Mucosa of rectum (tissue), 2 donors: ENCODE results near the gene UBQLNL.

Experiments used
- H3K27ac ChIP-seq, 2 donors: one replicate each; pipeline ENCODE4 v1.7.0; 2013; ENCODE audit warnings: inconsistent platforms in 2 of 2, low read depth in 2 of 2, low read length in 2 of 2
- H3K27me3 ChIP-seq, 2 donors: one replicate each; pipeline ENCODE4 v1.7.0; 2013; ENCODE audit warnings: low read length in 2 of 2; ENCODE audit not compliant: control insufficient read depth in 2 of 2, insufficient read depth in 2 of 2
- H3K36me3 ChIP-seq, 2 donors: one replicate each; pipeline ENCODE4 v1.7.0; 2013; ENCODE audit warnings: low read length in 2 of 2; ENCODE audit not compliant: control insufficient read depth in 2 of 2, insufficient read depth in 2 of 2
- H3K4me1 ChIP-seq, 2 donors: one replicate each; pipeline ENCODE4 v1.7.0; 2013; ENCODE audit warnings: low read length in 2 of 2, mild to moderate bottlenecking in 1 of 2; ENCODE audit not compliant: control insufficient read depth in 2 of 2, insufficient read depth in 2 of 2
- H3K4me3 ChIP-seq, 2 donors: one replicate each; pipeline ENCODE4 v1.7.0; 2013; ENCODE audit warnings: low read length in 2 of 2
- H3K9ac ChIP-seq, 2 donors: one replicate each; pipeline ENCODE4 v1.7.0; 2013; ENCODE audit warnings: low read length in 2 of 2, low read depth in 1 of 2, mild to moderate bottlenecking in 1 of 2
- H3K9me3 ChIP-seq, 2 donors: one replicate each; pipeline ENCODE4 v1.7.0; 2013; ENCODE audit warnings: low read length in 2 of 2; ENCODE audit not compliant: control insufficient read depth in 2 of 2
- donor health status: healthy.
- donor health status: Normal muscosa, but diverticular disease.

UBQLNL gene

DNA sequence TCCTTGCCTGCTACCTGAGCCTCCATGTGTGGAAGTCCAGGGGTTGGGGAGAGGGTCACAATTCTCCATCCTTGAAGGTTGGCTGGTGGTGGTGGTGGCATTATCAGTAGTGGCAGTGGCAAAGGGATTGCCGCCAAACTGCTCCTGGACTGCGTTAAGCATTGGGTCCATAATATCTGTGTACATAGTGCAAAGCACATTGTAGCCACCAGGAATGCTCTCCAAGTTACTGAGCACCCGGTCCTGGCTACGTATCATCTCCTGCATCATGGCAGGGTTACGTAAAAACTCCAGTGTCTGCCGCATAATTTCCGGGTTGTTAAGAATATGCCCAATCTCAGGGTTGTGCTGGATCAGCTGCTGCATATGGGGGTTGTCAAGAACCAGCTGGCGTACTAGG is 7.9 kb downstream of the UBQLNL start:
- no peak overlapping the region for H3K4me3 ChIP-seq
- H3K36me3 ChIP-seq = no peaks in the 10 kb centered on the region
- no peak overlapping the region for H3K9ac ChIP-seq
- H3K27me3 ChIP-seq = no peaks in the 10 kb centered on the region
- no peaks in the 10 kb centered on the region for H3K9me3 ChIP-seq
- H3K27ac ChIP-seq = no peak overlapping the region
- H3K4me1 ChIP-seq = no peaks in the 10 kb centered on the region

DNA sequence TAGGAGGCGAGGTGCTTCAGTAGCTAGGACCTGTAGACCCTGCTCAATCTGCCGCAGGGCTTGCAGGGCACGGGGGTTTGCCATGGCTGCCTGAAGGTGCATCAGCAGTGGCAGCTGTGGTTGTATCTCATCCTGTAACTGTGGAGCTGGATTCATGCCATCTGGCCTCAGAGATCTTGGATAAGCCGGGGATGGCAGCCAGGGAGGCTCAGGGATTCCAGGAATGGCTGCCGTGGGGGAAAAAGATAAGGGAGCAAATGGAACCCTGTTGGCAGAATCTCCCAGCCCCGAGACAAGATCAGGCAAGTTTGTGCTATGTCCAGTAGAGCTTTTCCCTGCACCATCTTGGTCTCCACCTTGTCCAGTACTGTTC is 8.6 kb downstream of the UBQLNL start:
- no peaks in the 10 kb centered on the region for H3K27me3 ChIP-seq
- no peak overlapping the region for H3K4me3 ChIP-seq
- H3K4me1 ChIP-seq = no peaks in the 10 kb centered on the region
- no peaks in the 10 kb centered on the region for H3K36me3 ChIP-seq
- H3K9me3 ChIP-seq = no peaks in the 10 kb centered on the region
- H3K9ac ChIP-seq = no peak overlapping the region
- no peak overlapping the region for H3K27ac ChIP-seq

DNA sequence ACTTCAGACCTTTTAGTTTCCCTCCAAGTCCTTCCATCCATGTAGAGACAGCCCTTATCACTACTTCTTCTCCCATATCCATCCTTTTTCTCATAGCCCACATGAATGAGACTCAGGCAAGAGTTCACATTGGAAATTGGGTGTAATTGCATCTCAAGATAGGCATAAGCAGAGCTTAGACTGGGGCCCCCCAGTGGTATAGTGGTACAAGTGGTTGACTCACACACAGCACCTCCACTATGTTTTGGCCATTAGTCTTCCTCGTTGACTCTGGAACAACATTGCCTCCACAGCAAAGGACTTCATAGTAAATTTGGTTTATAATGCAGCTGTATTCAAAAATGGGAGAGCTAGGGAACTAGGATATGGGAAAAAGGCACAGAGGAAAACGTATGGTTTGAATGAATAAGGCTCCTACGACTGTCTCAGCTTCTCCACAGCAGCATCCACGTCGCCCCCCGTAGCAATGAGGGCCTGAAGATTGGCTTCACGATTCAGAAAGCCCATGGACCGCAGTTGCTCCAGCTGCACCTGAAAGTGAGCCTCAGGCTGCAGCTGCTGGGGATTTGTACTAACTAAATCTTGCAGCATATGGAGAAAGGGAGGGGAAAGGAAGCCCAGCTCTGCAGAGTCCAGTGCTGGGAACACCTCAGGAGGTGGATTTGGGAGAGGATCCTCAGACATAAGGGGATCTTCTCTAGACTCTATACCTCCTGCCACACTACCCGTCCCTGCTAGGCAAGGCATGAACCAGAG is 9.1 kb downstream of the UBQLNL start:
- H3K36me3 ChIP-seq = no peaks in the 10 kb centered on the region
- no peaks in the 10 kb centered on the region for H3K27me3 ChIP-seq
- H3K27ac ChIP-seq = no peak overlapping the region
- H3K9ac ChIP-seq = no peak overlapping the region
- H3K4me1 ChIP-seq = no peaks in the 10 kb centered on the region
- no peaks in the 10 kb centered on the region for H3K9me3 ChIP-seq
- H3K4me3 ChIP-seq = no peak overlapping the region

DNA sequence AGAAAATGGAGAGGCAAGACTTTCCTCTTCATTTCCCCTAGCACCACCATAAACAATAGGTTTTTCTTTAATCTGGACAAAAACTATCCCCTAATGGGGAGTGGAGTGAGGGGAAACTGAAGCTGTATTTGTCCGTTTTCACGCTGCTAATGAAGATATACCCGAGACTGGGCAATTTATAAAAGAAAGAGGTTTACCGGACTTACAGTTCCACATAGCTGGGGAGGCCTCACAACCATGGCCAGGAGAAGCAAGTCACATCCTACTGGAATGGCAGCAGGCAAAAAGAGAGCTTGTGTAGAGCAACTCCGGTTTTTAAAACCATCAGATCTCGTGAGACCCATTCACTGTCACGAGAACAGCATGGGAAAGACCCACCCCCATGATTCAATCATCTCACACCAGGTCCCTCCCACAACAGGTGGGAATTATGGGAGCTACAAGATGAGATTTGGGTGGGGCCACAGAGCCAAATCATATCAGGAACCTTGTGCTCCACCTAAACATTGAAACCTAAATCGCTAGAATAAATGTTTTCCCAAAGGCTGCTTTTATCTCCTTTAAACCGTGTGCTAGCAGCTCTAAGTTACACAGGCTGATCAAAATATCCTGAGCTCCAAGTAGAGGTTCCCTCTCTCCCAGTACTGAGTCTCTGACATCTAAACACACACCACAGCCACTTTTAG is 11.0 kb downstream of the UBQLNL start:
- Histone ChIP-seq H3K36me3 (no peaks in the 10 kb centered on the region), H3K9me3 (no peaks in the 10 kb centered on the region), H3K27ac (no peak overlapping the region), H3K4me1 (no peaks in the 10 kb centered on the region), H3K9ac (no peak overlapping the region), H3K27me3 (no peaks in the 10 kb centered on the region), H3K4me3 (no peak overlapping the region)

DNA sequence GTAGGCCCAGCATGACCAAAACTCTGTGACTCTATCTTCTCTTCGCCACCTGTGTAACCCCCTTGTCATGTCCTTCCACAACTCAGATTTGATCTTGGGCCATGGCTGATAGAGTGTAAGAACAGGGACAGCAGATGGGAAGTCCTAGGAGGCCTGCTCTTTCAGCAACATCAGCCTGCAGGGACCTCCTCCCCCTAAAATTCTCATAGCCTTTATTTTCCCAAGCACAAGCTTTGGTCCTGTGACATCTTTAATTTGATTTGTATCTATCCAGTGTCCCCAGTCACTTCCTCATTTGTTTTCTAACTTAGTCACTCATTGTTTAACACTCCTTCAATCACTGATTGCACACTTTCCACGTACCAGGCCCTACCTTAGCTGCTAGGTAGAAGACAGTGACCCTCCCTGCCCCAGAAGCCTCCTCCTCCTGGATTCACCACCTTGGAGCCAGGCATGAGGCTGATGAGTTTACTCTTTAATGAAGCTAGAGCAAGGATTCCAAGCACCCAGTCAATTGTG is 12.0 kb downstream of the UBQLNL start:
- H3K36me3 ChIP-seq = no peaks in the 10 kb centered on the region
- no peak overlapping the region for H3K4me3 ChIP-seq
- no peaks in the 10 kb centered on the region for H3K27me3 ChIP-seq
- H3K4me1 ChIP-seq = no peaks in the 10 kb centered on the region
- H3K27ac ChIP-seq = no peak overlapping the region
- H3K9me3 ChIP-seq = no peaks in the 10 kb centered on the region
- no peak overlapping the region for H3K9ac ChIP-seq

DNA sequence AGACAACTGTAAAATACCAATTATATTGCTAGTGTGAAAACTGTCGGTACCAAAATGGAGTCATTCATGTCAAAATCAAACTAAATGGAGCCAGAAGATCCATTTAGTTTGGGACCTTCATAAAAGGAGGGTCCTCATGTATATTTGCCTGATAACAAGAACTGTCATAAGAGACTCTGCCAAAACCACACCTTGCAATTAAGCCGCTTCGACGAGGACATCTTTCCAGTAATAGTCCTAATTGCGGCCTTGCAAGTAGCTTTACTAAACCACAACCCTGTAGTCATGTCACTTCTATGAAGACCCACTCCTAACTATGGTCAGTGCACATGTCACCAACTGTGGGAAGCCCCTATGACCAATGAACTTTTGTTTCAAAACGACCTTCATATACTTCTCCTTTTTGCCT is 16.1 kb downstream of the UBQLNL start:
- Histone ChIP-seq H3K4me1 (no peaks in the 10 kb centered on the region), H3K9me3 (no peaks in the 10 kb centered on the region), H3K36me3 (no peaks in the 10 kb centered on the region), H3K27me3 (no peaks in the 10 kb centered on the region), H3K4me3 (no peak overlapping the region), H3K9ac (no peak overlapping the region), H3K27ac (no peak overlapping the region)

DNA sequence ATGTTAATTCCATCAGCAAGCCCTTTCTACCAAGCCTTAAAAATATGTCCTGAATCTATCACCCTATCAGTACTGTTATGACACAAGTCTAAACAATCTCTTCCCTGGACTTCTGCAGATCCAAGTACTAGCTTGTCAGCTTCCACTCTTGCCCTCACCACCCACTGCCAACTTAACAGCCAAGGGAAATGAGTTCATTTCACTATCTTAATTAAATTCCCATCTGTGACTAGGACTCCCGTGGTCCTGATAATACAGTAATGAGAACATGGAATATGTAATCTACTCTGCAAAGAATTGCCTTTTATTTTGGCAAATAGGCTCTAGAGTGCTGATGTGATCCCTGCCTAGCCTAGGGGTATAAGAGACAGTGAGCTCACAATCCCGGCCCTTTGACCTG is 16.8 kb downstream of the UBQLNL start:
- no peak overlapping the region for H3K4me3 ChIP-seq
- no peaks in the 10 kb centered on the region for H3K36me3 ChIP-seq
- H3K27me3 ChIP-seq = no peaks in the 10 kb centered on the region
- no peaks in the 10 kb centered on the region for H3K4me1 ChIP-seq
- no peak overlapping the region for H3K9ac ChIP-seq
- no peak overlapping the region for H3K27ac ChIP-seq
- H3K9me3 ChIP-seq = no peaks in the 10 kb centered on the region

DNA sequence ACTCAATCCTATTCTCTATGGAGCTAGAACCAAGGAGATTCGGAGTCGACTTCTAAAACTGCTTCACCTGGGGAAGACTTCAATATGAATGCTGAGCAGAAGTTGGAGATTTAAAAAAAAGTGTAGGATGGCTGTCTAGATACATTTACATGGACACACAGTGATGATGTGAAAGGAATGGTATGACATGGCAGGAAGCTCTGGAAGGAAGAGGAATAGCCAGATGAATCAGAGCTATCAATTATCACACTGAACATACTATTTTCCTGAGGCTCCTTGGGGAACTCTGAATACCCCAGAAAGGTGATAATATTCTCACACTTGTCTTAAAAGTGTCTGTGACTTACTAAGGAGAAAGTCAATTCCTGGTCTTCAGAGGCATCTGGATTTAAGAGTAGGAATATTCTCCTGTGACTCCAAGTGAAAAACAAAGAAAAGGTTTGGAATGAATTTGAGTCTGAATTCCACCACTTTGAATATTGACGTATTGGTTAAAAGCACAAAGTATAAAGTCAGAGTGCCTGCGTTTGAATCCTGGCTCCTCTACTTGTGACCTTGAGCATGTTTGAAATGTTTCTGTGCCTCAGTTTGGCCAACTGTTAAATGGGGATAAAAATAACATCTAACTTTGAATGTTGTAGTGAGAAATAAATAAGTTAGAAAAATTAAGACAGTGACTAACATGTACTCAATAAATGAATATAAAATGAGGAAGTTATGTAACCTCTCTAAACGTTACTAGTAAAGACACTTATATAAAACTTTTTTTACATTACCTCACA is 26.7 kb downstream of the UBQLNL start:
- Histone ChIP-seq H3K4me1 (no peaks in the 10 kb centered on the region), H3K27ac (no peak overlapping the region), H3K4me3 (no peak overlapping the region)

DNA sequence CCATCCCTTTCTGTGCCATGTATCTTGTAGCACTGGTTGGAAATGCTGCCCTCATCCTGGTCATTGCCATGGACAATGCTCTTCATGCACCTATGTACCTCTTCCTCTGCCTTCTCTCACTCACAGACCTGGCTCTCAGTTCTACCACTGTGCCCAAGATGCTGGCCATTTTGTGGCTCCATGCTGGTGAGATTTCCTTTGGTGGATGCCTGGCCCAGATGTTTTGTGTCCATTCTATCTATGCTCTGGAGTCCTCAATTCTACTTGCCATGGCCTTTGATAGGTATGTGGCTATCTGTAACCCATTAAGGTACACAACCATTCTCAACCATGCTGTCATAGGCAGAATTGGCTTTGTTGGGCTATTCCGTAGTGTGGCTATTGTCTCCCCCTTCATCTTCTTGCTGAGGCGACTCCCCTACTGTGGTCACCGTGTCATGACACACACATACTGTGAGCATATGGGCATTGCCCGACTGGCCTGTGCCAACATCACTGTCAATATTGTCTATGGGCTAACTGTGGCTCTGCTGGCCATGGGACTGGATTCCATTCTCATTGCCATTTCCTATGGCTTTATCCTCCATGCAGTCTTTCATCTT is 27.6 kb downstream of the UBQLNL start:
- Histone ChIP-seq H3K9me3 (no peaks in the 10 kb centered on the region), H3K4me1 (no peaks in the 10 kb centered on the region), H3K9ac (no peak overlapping the region), H3K27ac (no peak overlapping the region), H3K36me3 (no peaks in the 10 kb centered on the region), H3K27me3 (no peaks in the 10 kb centered on the region), H3K4me3 (no peak overlapping the region)

More for the DNA sequence above, 26.7 kb downstream of the UBQLNL start:
- no peaks in the 10 kb centered on the region for H3K9me3 ChIP-seq
- no peaks in the 10 kb centered on the region for H3K27me3 ChIP-seq
- no peaks in the 10 kb centered on the region for H3K36me3 ChIP-seq
- H3K9ac ChIP-seq = no peak overlapping the region

DNA sequence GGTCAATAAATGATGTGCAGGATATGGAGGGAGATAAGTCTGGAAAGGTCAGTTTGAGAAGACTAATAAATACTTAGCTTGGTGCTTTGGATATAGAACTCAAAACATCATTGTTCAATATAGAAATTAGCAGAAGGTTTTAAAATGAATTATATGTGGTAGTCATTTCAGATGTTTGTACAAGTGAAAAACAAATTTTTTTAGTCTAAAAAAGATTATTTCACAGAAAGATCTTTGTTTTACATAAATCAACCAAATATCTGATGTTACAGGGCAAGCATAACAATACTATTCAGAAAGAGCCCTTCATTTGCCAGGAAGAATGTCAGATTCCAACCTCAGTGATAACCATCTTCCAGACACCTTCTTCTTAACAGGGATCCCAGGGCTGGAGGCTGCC is 28.1 kb downstream of the UBQLNL start, which contains the start of gene OR52D1:
TSS of gene OR52D1 (plus strand) at position 301 of the 400 bp plus-strand sequence. CDS start at position 323, 22 bp downstream.
- Histone ChIP-seq H3K4me1 (no peaks in the 10 kb centered on the region), H3K36me3 (no peaks in the 10 kb centered on the region), H3K27me3 (no peaks in the 10 kb centered on the region), H3K27ac (no peak within 1 kb of the TSS), H3K9ac (no peak within 1 kb of the TSS), H3K9me3 (no peaks in the 10 kb centered on the region), H3K4me3 (no peak within 1 kb of the TSS)
